Stimulated activated CD4-positive, alpha-beta T cell treated with anti-CD3 and anti-CD28 coated beads, Interleukin-12 subunit alpha, Interleukin-12 subunit beta, amount 100 ng/mL, for 48 hours (primary cell): ENCODE data around the gene HS3ST3A1.
"Not testable (repeated sequence)": the region's sequence is repeated elsewhere in the genome, so short reads cannot be mapped to it uniquely, and the experiment has no call there.

ENCODE experiments used
- DNase-seq, 3 donors: peaks; one replicate each; pipeline ENCODE4 v3.0.0-alpha.2; 2020; ENCODE audit warnings: low read depth in 2 of 3, low spot score in 1 of 3

The HS3ST3A1 gene

DNA sequence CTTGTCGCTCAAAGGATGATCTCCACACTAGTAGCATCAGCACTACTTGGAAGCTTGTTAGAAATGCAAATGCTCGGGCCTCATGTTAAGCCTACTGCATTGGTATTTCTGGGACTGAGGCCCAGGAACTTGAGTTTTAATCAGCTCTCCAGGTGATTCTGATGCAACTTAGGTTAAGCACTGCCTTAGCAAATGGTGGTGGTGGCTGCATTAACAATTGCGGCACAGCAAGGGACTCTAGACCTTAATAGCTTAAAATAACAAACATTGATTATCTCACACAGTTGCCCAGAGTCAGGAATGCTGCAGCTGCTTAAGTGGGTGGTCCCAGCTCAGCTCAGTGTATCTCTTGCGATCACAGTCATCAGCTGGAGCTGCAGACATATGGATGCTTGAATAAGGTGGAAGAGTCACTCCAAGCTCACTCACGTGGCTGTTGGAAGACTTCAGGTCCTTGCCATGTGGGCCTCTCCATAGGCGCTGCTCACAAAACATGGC is 25.8 kb downstream of the HS3ST3A1 start:
- no peak for DNase-seq

DNA sequence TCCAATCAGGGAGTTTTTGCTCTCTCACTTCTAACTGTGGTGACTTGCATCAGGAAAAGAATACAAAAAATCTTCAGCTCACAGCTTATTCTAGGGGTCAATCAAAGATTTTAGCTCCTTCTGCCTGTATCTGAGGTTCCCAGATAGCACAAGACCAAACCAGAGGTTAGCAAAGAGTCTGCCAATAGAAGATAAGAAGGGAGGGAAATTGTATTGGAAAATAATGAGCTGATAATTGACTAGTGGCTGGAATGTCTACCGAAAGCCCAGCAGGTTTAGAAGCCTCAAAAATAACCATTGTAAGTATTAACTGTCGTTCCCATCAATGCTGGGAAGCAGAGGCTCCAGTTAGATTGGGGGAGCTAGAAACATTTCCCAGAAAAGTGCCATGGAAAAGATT is 26.3 kb downstream of the HS3ST3A1 start:
- no peak for DNase-seq

DNA sequence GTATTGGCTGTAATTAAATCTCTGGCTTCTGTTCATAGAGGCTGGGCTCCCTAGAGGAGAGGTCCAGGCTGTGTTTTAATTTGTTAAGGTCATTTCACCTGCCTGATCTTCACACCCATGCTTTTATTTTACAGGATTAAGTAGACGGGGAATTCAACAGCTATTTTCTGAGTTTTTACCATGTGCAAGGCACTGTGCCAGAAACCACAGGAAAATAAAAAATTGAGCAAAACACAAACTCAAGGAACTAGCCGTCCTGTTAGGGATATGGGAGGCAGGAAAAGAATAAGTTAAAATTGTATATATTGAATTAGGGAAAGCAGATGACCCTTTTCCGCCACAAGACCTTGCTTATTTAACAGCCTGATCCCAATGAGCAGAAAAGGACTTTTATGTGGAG is 29.1 kb downstream of the HS3ST3A1 start:
- DNase-seq, result no peak

DNA sequence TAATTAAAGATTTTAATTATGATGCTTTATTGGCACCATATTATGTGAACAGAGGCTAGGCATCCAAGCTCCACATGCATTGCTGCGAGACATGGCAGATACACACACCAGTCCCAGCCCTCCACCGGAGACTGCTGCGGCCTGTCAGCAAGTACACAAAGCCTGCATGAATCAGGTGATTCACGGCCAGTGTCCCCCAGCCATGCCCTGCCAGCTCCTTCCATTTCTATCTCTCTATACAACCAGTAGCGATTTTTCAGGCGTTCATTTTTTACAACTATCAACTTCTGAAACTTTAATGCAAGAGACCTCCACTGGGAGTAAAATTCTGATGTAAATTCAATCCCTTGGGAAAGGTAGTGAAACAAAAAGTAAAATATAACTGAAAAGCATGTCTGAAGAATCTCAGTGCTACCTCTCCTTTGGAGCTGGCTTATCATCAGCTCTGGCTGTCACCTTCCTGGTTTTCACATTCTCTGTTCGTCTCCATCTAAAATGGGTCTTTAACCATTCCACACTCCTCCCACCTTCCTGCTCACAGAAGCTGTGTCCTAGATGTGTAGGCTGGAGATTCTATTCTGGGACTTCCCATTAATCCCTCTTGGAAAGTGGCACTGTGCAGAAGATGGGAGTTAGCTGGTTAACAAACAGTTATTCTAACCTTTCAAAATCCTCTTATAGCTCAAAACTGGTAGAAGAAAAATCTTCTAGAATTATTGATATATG is 32.2 kb downstream of the HS3ST3A1 start:
- no peak for DNase-seq

DNA sequence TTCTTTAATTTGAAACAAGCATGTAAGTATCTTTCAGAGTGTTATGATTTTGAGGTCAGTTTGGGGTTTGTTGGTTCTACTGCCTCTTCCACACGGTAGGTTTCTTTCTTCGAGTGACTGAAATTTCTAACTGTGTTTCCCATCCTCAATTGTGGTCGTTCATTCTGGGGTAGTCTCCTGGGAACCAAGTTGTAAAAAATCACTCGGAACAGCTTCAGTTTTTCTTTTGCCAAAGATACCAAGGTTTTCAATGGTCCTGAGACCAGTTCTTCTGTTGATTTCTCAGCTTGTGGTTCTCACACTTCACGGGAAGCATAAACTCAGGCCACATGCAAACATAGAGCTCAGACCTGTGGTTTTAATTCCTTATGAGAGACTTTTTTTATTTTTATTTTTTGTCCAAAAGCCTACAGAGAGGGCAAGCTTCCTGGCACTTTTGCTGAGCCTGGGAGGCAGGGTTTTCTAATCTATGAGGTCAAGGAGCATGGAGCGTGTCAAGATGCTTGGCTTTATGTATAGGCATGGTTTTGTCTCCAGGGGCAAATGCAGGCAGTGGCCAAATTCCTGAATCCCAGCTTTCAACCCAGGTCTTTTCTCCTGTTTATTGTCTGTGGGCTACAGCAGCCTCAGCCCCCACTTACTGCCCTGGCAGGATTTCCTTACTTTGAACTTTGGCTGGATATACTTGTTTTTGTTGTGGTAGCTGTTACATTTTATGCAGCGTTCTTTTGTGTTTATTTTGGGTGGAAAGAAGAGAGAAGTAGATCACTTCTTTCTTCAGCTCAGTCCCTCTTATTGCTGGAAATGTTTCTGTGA is 32.9 kb downstream of the HS3ST3A1 start:
- no peak for DNase-seq

DNA sequence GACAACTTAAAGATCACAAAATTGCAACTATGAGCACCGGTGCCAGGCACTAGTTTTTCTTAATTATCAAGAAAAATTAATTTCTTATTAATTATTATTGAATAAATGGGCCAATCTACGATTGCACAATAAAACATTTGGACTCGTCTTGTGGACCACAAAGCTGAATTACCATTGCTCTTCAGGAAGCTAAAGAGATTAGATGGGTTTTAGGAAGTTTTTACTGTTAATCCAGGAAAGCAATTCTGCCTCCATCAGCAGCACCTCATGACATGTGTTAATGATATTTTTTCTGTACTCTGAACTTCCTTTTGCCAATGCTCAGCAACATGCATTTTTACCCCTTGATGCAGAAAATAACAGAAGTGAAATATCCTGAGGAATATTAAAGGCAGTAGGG is 37.9 kb downstream of the HS3ST3A1 start:
- no peak for DNase-seq

DNA sequence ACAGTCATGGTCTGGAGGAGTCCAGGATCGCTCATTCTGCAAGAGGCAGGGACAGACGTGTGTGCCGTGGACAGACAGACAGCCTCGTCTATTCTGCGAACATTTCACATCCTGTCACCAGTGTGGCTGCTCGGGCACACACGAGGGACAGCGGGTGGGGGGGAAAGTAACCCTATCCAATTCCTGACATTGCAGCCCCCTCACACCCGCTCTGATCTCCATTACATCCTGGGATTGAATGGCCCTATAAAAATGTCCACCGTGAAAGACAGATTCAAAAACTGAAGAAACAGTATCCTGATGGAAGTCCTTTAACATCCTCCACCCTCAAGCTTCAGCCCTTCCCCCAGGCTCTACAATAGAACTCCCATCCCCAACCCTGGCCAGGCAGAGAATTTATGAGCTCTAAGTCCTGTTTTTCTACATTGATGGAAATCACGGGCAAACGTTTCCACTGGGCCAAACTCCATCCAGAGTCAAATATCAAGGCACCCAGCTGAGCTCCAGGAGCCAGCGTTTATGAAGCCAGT is 39.4 kb downstream of the HS3ST3A1 start:
- no peak for DNase-seq

DNA sequence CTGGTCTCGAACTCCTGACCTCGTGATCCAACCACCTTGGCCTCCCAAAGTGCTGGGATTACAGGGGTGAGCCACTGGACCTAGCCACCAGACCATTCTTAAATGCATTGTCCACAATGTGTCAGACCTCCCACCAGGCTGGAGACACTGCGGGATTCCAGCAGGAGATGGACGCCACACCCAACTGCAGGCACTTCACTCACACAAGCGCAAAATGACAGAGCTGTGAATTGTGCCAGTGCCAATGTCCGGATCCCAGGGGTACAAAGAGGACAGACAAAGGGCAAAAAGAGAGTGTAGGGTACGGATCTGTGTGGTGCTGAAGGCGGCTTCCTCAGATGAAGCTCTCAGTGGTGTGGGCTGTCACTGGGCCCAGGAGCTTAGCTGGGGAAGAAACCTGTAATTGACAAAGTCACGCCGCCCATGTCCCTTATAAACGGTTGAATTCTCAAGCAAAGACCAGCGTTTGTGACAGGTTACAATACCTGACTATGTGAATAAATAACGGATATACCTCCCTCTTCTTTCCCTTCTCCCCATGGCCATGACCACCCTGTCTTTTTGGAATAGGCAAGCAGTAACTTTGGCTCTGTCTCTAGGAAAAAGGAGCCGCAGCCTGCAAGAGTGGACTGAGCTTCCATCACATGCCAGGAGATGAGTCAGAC is 40.0 kb downstream of the HS3ST3A1 start:
- no peak for DNase-seq

DNA sequence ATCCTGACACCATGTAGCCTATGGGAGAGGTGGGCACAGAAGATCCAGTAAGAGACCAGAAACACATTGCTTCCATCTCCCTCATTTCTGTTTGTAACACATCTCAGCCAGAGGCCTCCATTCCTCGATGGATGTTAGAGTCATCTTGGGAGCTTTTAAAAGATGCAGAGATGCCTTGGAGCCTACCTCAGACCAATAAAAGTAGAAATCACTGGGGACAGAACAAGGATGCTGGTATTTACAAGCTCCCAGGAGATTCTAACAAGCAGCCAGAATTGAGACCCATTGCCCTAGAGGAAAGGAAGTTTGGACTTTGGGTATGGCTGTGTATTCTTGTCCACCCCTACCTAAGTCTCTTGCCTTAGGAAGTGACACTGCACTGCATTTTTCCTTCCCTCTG is 40.8 kb downstream of the HS3ST3A1 start:
- DNase-seq, result no peak

DNA sequence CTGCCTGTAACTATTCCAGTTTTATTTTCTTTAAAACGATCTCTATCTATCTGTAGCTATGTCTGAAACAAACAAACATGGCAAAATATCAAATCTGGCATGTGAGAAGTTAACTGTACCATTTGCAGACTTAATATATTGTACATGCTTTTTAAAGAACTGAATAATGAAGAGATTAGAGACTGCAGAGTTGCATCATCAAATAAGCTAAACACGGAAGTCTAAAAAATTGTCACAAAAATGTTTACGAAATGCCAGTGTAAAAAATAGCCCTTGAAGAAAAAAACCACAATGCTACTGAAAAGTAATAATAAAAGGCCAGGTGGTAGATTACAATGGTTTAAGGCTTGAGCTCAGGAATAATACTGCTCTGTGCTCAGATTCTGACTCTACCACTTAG is 43.1 kb downstream of the HS3ST3A1 start:
- no peak for DNase-seq

DNA sequence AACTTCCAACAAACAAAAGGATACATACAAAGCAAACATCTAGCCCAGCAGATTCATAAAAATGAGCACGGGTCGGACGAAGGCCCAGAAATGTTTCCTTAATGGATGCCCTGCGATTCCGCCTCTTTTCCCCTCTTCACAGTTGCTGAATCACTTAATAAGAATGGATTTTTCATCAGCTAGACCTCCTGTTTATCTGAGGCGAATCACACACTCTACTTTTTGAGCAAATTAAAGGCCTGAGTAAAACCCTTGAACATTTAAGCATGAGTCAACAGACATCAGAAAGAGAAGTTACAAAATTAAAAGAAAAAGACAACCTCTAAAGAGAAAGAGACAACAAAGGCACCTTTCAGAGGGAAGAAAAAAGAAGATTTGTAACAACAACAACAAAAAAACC is 44.7 kb downstream of the HS3ST3A1 start:
- DNase-seq, result no peak

DNA sequence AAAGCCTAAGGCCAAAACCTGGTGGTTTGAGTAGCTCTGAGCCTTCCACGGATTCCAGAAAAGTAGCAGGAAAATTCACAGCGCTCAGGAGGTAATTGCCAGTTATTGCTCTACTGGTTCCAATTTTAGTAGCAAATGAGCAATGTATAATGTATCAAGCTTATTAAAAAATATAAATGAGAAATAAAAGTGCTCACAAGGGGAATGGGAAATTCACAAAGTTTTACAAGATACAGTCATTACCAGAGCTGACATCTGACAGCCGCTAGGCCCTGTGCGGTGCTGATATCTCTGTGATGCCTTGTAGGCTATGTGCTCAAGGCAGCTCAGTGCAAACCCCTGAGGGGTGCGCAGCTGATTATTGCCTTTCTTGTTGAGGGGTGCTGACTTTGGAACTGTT is 47.5 kb downstream of the HS3ST3A1 start:
- no peak for DNase-seq

DNA sequence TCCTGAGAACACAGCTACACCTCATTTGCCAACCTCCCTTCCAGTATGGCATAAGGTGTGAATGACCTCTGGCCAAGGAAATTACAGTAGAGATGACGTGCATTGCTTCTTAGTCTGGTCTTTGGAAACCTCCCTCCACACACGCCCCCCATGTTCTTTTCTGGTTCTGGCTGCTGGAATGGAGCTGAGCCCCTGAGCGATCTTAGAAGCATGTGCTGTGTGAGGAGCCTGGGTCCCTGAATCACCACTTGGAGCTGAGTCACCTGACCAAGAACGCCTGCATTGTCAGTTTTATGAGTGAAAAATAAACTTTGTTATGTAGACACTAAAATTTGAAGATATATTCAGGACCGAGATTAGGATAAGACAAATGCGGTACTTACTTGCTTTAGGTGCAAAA is 51.4 kb downstream of the HS3ST3A1 start:
- DNase-seq, result no peak

DNA sequence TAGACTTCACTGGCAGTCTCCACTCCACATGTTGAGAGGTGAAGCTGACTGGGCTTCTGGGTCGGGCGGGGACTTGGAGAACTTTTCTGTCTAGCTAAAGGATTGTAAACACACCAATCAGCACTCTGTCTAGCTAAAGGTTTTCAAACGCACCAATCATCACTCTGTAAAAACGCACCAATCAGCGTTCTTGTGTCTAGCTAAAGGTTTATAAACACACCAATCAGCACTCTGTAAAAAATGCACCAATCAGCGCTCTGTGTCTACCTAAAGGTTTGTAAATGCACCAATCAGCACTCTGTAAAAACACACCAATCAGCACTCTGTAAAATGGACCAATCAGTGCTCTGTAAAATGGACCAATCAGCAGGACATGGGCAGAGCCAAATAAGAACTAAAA is 53.2 kb downstream of the HS3ST3A1 start:
- DNase-seq, result not testable (repeated sequence)

DNA sequence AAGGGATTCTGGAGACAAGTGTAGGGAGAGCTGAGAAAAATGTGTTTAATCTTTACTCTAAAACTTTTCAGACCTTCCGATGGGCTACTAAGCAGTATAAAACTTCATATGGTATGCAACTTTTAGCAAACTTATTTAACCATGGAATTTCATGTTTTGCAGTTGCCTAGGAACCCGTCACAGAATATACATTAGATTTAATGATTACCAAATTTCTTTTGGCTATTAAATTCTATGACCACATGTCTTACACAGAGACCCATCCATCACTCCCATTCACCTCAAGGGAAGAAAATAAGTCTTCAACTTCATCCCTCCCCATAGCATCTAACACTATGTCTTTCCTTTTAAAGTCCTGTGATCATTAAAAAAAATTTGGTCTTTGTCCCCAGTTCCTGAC is 54.9 kb downstream of the HS3ST3A1 start:
- DNase-seq, result no peak

DNA sequence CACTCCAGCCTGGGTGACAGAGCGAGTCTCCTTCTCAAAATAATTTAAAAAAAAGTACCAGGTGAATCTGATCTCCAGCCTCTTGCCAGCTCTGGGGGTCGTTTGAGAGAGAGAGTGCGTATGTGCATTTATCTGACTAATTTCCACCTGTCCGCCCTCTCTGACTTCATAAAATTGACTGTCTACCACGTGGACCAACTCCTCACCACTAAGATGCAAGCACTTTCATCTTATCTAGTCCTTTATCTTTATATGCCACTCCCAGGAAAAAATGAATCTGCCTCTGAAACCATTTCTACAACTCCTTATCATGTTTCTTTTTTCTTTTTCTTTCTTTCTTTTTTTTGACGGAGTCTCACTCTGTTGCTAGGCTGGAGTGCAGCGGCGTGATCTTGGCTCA is 55.8 kb downstream of the HS3ST3A1 start:
- no peak for DNase-seq

DNA sequence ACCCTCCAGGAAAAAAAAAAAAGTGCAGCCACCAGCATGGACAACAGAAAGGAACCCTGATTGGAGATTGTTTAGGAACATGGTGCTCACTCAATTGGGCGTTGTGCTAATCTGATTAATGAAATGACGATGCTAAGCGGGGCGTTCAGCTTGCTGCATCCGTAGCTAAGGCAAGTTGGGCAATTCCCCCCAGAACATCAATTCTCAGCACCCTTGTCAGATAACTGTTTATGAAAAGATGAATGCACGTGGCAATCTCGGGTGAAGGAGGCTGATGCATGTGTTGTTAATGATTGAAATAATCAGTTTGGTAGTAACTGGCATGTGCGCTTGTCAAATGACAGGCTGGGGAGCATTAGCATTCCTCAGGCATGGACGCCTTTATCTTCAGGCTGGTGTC is 57.0 kb downstream of the HS3ST3A1 start:
- DNase-seq, result no peak

DNA sequence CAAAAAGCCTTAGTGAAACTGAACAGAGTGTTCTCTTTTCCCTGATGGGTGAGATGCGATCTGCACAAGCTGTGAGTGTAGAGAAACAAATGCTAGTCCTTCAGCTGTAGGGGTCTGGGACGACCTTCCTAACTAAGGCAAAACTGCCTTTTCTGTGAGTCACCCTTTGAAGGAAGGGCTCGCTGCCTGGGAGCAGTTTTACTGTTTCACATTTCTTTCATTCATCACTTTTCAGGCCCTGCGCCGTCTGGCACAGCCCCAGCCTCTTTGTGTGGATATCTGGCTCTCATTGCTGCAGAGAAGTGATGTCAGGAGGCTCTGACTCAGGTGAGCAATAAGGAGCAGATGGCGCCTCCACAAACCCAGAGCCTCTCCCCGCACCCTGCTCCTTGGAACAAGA is 57.4 kb downstream of the HS3ST3A1 start:
- DNase-seq, result no peak

DNA sequence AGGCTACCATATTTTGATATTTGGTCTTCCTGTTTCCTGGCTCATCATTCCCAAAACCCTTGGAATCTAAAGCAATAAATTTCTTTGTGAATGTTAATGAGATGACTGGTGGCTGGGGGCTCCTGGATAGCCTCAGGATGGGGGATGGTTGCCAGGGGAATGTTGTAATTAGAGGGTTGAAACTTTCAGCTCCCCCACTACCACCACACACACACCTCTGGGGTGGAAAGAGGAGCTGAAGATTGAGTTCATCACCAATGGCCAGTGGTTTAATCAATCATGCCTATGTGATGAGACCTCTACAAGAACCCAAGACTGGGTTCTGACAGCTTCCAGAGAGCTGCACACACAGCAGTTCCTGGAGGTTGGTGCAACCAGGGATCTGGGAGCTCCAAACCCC is 59.1 kb downstream of the HS3ST3A1 start:
- DNase-seq, result no peak

DNA sequence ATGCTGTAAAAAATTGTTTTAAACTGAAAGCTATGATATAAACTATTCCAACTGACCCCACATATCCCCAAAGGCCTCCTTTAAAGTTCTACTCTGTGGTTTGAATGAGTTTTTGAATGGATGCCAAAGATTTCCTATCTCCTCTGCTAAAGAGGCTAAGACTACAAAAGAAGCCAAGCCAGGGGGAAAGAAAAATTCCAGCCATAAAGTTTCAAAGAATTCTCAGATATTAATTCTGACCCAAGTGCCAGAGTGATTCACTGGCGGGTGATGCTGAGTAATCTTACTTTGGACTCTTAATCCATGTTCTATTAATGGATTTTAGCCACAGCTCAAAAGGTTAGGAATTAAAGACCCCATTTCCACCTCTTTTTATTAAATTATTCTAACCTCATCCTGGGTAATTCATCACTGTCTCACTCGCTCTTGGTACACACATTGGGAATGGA is 60.7 kb downstream of the HS3ST3A1 start:
- no peak for DNase-seq

DNA sequence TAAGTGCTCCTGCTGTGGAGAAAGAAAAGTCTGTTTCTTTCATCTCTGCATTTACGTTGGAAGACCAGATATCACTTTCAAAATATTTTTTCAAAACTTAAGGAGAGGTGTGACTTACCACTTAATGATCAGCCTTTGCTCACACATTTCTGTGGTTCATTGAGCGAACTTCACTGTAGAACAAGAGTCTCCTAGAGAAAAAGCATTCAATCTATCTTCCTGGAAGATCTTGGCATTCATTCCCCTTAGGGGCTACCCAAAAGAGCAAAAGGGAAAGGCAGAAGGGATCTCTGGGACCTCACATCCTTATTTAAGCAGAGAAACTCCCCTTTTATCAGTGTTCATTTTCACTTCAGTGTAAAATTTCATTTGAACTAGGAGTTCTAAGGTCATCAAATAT is 61.2 kb downstream of the HS3ST3A1 start:
- DNase-seq, result no peak

DNA sequence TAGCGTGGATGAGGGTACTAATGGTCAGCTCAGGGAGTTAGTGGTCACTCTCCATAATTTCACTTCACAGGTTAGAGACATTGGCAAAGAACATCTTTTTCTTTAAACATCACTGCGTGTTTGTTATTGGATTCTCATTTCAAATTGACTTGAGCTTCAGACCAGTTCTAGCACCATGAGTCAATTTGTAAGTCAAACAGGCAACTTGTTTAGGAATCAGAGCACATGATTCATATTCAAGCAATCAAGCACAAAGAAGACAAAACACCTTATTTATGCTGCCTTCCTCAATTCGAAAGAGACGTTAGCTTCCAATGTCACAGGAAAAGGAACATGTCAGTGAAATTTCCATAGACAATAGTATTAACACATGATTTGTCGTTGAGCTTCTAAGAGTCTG is 62.3 kb downstream of the HS3ST3A1 start:
- DNase-seq, result no peak
